C4-2B (cell line): ENCODE results near the gene HS3ST3A1.

Experiments used
- H3K27ac ChIP-seq: fragments of 450-650 bp; 2 replicates; pipeline ENCODE4 v1.5.1; 2017
- CTCF ChIP-seq: fragments of 450-650 bp; conservative IDR thresholded peaks from 2 replicates; pipeline ENCODE4 v1.5.1; 2017; ENCODE audit warnings: mild to moderate bottlenecking
- ZFX ChIP-seq: fragments of 450-650 bp; IDR thresholded peaks from 2 replicates; pipeline ENCODE4 v1.6.1; 2017

Gene HS3ST3A1

DNA sequence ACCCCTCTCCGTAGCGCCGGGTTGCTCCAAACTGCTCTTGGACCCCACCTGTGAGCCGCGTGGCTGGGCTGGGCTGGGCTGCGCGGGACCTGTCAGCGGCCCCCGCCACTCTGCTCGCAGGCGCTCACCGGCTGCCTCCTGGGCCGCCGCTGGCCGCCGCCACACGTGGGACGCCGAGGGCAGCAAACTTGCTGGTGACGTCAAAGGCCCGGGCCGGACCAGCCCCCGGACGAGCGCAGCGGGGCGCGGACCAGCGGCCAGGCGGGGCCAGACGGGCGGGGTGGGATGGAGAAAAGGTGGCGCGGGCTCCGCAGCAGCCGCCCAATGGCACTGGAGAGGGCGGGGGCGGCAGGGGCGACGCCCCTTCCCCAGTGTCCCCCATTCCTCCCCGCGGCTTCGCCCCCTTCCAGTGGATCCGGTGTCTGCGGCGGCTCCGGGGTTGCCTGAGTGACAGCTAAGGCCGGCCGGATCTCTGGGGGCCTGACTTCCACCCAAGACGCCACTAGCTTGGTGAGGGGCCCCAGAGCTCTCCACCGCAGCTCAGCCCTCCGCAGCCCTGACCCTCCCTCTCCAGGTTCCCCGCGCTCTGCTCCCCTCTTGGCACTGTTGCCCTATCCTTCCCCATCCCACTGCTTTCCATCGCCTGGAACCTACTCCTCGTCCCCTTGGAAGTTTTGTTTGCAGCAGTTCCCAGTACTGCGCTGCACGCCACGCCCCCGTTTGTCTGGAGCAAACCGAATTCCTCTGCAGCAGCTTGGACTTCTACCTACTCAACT, at the start of gene HS3ST3A1:
HS3ST3A1 (minus strand) TSS at position 154 of the 776 bp plus-strand sequence. CDS start 800 bp downstream, outside the sequence.
- no peak within 1 kb of the TSS for H3K27ac ChIP-seq
- no peak for TF ChIP-seq ZFX
- no peak for TF ChIP-seq CTCF

- TF ChIP-seq CTCF (no peak), ZFX (no peak)
- no peak overlapping the region for H3K27ac ChIP-seq
Observed at GRCh38 chr17:13650096-13650675, 48.5 kb upstream of the HS3ST3A1 start.

GRCh38 chr17:13647543-13648021, 45.9 kb upstream of the HS3ST3A1 start:
- H3K27ac ChIP-seq, result no peak overlapping the region
- no peak for TF ChIP-seq CTCF
- no peak for TF ChIP-seq ZFX

GRCh38 chr17:13646969-13647542, 45.3 kb upstream of the HS3ST3A1 start:
- TF ChIP-seq ZFX (no peak), CTCF (no peak)
- no peak overlapping the region for H3K27ac ChIP-seq

DNA sequence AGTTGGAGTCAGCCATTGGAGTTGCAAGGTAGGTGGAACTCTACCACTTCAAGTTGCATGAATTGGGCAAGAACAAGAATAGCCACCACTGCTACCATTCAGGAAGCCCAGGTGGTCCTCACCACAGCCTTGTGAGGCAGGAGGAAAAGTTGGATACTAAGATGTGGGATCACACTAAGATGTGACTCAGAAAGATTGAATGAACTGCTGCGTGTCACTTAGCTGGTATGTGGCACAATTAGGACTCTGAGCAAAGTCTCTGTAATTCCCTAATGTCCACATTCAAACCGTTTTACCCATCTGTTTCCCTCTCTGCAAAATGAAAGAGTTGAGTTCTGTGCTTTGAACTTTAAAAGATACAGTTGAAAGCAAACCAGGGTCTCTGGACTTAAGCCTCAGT, 44.7 kb upstream of the HS3ST3A1 start:
- no peak overlapping the region for H3K27ac ChIP-seq
- TF ChIP-seq ZFX (no peak), CTCF (no peak)

GRCh38 chr17:13643180-13643579, 41.5 kb upstream of the HS3ST3A1 start:
- H3K27ac ChIP-seq, result no peak overlapping the region
- no peak for TF ChIP-seq CTCF
- TF ChIP-seq ZFX, result no peak

DNA sequence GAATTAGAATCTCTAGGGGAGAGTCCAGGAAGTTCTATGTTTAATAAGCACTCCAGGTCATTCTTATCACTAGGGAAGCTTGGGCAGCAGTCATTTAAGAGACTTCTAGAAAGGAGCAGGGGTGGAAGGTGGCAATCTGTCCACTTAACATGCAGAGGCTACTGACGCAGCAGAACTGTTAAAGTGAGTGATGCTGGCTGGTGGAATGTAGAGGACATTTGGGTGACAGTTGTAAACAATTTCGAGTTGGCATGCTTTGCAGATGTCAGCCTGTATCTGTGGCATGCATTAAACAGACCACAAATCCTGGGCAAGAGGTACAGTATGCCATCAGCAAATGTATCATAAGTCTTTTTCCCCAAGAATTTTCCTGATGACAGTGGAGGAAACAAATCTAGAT, 40.5 kb upstream of the HS3ST3A1 start:
- H3K27ac ChIP-seq, result no peak overlapping the region
- no peak for TF ChIP-seq CTCF
- no peak for TF ChIP-seq ZFX
